ENCODE measurements around the gene OAT.

GRCh38 chr10:124350806-124351205 is 67.9 kb downstream of the OAT start:
- TF ChIP-seq, protein P1, sequence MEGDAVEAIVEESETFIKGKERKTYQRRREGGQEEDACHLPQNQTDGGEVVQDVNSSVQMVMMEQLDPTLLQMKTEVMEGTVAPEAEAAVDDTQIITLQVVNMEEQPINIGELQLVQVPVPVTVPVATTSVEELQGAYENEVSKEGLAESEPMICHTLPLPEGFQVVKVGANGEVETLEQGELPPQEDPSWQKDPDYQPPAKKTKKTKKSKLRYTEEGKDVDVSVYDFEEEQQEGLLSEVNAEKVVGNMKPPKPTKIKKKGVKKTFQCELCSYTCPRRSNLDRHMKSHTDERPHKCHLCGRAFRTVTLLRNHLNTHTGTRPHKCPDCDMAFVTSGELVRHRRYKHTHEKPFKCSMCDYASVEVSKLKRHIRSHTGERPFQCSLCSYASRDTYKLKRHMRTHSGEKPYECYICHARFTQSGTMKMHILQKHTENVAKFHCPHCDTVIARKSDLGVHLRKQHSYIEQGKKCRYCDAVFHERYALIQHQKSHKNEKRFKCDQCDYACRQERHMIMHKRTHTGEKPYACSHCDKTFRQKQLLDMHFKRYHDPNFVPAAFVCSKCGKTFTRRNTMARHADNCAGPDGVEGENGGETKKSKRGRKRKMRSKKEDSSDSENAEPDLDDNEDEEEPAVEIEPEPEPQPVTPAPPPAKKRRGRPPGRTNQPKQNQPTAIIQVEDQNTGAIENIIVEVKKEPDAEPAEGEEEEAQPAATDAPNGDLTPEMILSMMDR (IDR thresholded peaks at IDR 0.05): no peak
- TF ChIP-seq EZH2 (IDR thresholded peaks at IDR 0.05) (no peak), EZH2phosphoT487 (IDR thresholded peaks at IDR 0.05) (no peak)
